Measurements from ENCODE around the gene PEX14. TPM values are rescaled to one million over a fixed set of nuclear protein-coding genes. Genes with fewer than 3 reads are reported as not detected.

The PEX14 gene
- total and polyA plus RNA-seq, 8 donors: 8.2 to 26.3 (median 12.6) TPM

GRCh38 chr1:10637834-10638558 lies 163.2 kb downstream of the PEX14 start:
- intact Hi-C loops (cut with DNase I; ENCODE audit: low total_unique reads): no loop called here
- no peaks in the 10 kb centered on the region for H3K9me3 ChIP-seq
- TF ChIP-seq CTCF (IDR thresholded peaks at IDR 0.05) (no peak), EP300 (IDR thresholded peaks at IDR 0.05) (no peak), POLR2A (IDR thresholded peaks at IDR 0.05) (no peak), POLR2AphosphoS5 (IDR thresholded peaks at IDR 0.05) (no peak)
- WGBS, 5 donors: 54 to 59% (median 55%) methylated on average over 17 to 29 of the region's 29 CpGs
- H3K27ac ChIP-seq: peak overlapping the region; percentile 21 to 89 (median 84)
- H3K36me3 ChIP-seq: peaks cover 16 to 45% (median 39%) of the 10 kb centered on the region in 4 donors
- H3K4me3 ChIP-seq: peak overlapping the region in 2 of 4 donors; percentile 11 to 28
- peaks cover 0 to 8% (median 4%) of the 10 kb centered on the region in 3 donors for H3K27me3 ChIP-seq
- DNase-seq: no peak
- H3K4me1 ChIP-seq: peaks cover 41 to 83% (median 65%) of the 10 kb centered on the region in 4 donors

- no peak for DNase-seq
- peaks cover 41 to 79% (median 67%) of the 10 kb centered on the region in 4 donors for H3K4me1 ChIP-seq
- peaks cover 0 to 8% (median 4%) of the 10 kb centered on the region in 3 donors for H3K27me3 ChIP-seq
- no peaks in the 10 kb centered on the region for H3K9me3 ChIP-seq
- intact Hi-C loops (cut with DNase I; ENCODE audit: low total_unique reads): no loop called here
- H3K4me3 ChIP-seq: peak overlapping the region in 2 of 4 donors; percentile 11 to 28
- TF ChIP-seq POLR2AphosphoS5 (IDR thresholded peaks at IDR 0.05) (no peak), EP300 (IDR thresholded peaks at IDR 0.05) (no peak), POLR2A (IDR thresholded peaks at IDR 0.05) (no peak), CTCF (IDR thresholded peaks at IDR 0.05) (no peak)
- WGBS, 5 donors: 50 to 81% (median 76%) methylated on average over 23 to 57 of the region's 57 CpGs
- peak overlapping the region; percentile 21 to 89 (median 84) for H3K27ac ChIP-seq
- H3K36me3 ChIP-seq: peaks cover 20 to 51% (median 45%) of the 10 kb centered on the region in 4 donors
Measured at GRCh38 chr1:10638559-10639005, 163.8 kb downstream of the PEX14 start.

- peaks cover 21 to 57% (median 51%) of the 10 kb centered on the region in 4 donors for H3K36me3 ChIP-seq
- intact Hi-C loops (cut with DNase I; ENCODE audit: low total_unique reads): no loop called here
- no peaks in the 10 kb centered on the region for H3K9me3 ChIP-seq
- no peak overlapping the region for H3K4me3 ChIP-seq
- peaks cover 0 to 8% (median 4%) of the 10 kb centered on the region in 3 donors for H3K27me3 ChIP-seq
- no peak for TF ChIP-seq CTCF (IDR thresholded peaks at IDR 0.05)
- no peak for TF ChIP-seq POLR2AphosphoS5 (IDR thresholded peaks at IDR 0.05)
- no peak for TF ChIP-seq POLR2A (IDR thresholded peaks at IDR 0.05)
- TF ChIP-seq EP300 (IDR thresholded peaks at IDR 0.05): no peak
- peak overlapping the region in 1 of 5 donors; percentile 80 for H3K27ac ChIP-seq
- peaks cover 41 to 78% (median 68%) of the 10 kb centered on the region in 4 donors for H3K4me1 ChIP-seq
- no peak for DNase-seq
- 75 to 86% (median 83%) methylated on average over 69 to 108 of the region's 108 CpGs for WGBS, 5 donors
Measured at GRCh38 chr1:10639011-10639774, 164.4 kb downstream of the PEX14 start.
